Measurements from ENCODE around the gene ATP13A5. TPM values are rescaled to one million over a fixed set of nuclear protein-coding genes. Genes with fewer than 3 reads are reported as not detected.

Gene ATP13A5
- total RNA-seq, 1 donor from 2014 or later, result not detected

GRCh38 chr3:193403307-193403706 is 24.8 kb upstream of the ATP13A5 start:
- Histone ChIP-seq H3K4me3 (ENCODE audit: low read depth, low read length) (no peak overlapping the region), H3K27me3 (ENCODE audit: control insufficient read depth, insufficient read depth, low read length) (no peaks in the 10 kb centered on the region), H3K36me3 (ENCODE audit: control insufficient read depth, insufficient read depth, low read length) (no peaks in the 10 kb centered on the region)
- no peak for DNase-seq (ENCODE audit: low read depth)
- no peak for TF ChIP-seq CTCF (IDR thresholded peaks at IDR 0.05; ENCODE audit: insufficient read depth, low read length, poor library complexity, severe bottlenecking)

- no peak for DNase-seq (ENCODE audit: low read depth)
- no peak for TF ChIP-seq CTCF (IDR thresholded peaks at IDR 0.05; ENCODE audit: insufficient read depth, low read length, poor library complexity, severe bottlenecking)
- Histone ChIP-seq H3K36me3 (ENCODE audit: control insufficient read depth, insufficient read depth, low read length) (no peaks in the 10 kb centered on the region), H3K4me3 (ENCODE audit: low read depth, low read length) (no peak overlapping the region), H3K27me3 (ENCODE audit: control insufficient read depth, insufficient read depth, low read length) (no peaks in the 10 kb centered on the region)
These were observed 21.8 kb upstream of the ATP13A5 start for GRCh38 chr3:193400304-193400703.

GRCh38 chr3:193396451-193397244 is 18.1 kb upstream of the ATP13A5 start:
- H3K27me3 ChIP-seq (ENCODE audit: control insufficient read depth, insufficient read depth, low read length), result no peaks in the 10 kb centered on the region
- no peaks in the 10 kb centered on the region for H3K36me3 ChIP-seq (ENCODE audit: control insufficient read depth, insufficient read depth, low read length)
- DNase-seq (ENCODE audit: low read depth), result no peak
- TF ChIP-seq CTCF (IDR thresholded peaks at IDR 0.05; ENCODE audit: insufficient read depth, low read length, poor library complexity, severe bottlenecking), result no peak
- no peak overlapping the region for H3K4me3 ChIP-seq (ENCODE audit: low read depth, low read length)

GRCh38 chr3:193391902-193392301 is 13.3 kb upstream of the ATP13A5 start:
- Histone ChIP-seq H3K36me3 (ENCODE audit: control insufficient read depth, insufficient read depth, low read length) (no peaks in the 10 kb centered on the region), H3K27me3 (ENCODE audit: control insufficient read depth, insufficient read depth, low read length) (no peaks in the 10 kb centered on the region), H3K4me3 (ENCODE audit: low read depth, low read length) (no peak overlapping the region)
- DNase-seq (ENCODE audit: low read depth), result peak; percentile 26
- no peak for TF ChIP-seq CTCF (IDR thresholded peaks at IDR 0.05; ENCODE audit: insufficient read depth, low read length, poor library complexity, severe bottlenecking)

GRCh38 chr3:193389335-193389734 is 10.8 kb upstream of the ATP13A5 start:
- H3K27me3 ChIP-seq (ENCODE audit: control insufficient read depth, insufficient read depth, low read length), result no peaks in the 10 kb centered on the region
- no peak for DNase-seq (ENCODE audit: low read depth)
- no peaks in the 10 kb centered on the region for H3K36me3 ChIP-seq (ENCODE audit: control insufficient read depth, insufficient read depth, low read length)
- no peak for TF ChIP-seq CTCF (IDR thresholded peaks at IDR 0.05; ENCODE audit: insufficient read depth, low read length, poor library complexity, severe bottlenecking)
- H3K4me3 ChIP-seq (ENCODE audit: low read depth, low read length), result no peak overlapping the region

GRCh38 chr3:193388361-193388760 is 9.8 kb upstream of the ATP13A5 start:
- DNase-seq (ENCODE audit: low read depth), result no peak
- Histone ChIP-seq H3K27me3 (ENCODE audit: control insufficient read depth, insufficient read depth, low read length) (no peaks in the 10 kb centered on the region), H3K4me3 (ENCODE audit: low read depth, low read length) (no peak overlapping the region), H3K36me3 (ENCODE audit: control insufficient read depth, insufficient read depth, low read length) (no peaks in the 10 kb centered on the region)
- no peak for TF ChIP-seq CTCF (IDR thresholded peaks at IDR 0.05; ENCODE audit: insufficient read depth, low read length, poor library complexity, severe bottlenecking)
